K562 (cell line): ENCODE measurements around the gene ZDHHC14. TPM values are rescaled to one million over a fixed set of nuclear protein-coding genes. Genes with fewer than 3 reads are reported as not detected.

Source experiments
- ATF7 ChIP-seq: fragments of 450-650 bp; IDR thresholded peaks from 2 replicates; pipeline ENCODE4 v1.7.1; 2014; ENCODE audit warnings: mild to moderate bottlenecking, moderate library complexity
- BCOR ChIP-seq: fragments of 450-650 bp; IDR thresholded peaks from 2 replicates; pipeline ENCODE4 v1.6.1; 2016
- BMI1 ChIP-seq: fragments of 150-350 bp; IDR thresholded peaks from 2 replicates; pipeline ENCODE4 v1.6.1; 2014; ENCODE audit warnings: low read length
- DACH1 ChIP-seq: fragments of 450-650 bp; IDR thresholded peaks from 2 replicates; pipeline ENCODE4 v1.6.1; 2018; ENCODE audit not compliant: partially characterized antibody
- ELK1 ChIP-seq: sonication (generic); formaldehyde crosslinking; IDR thresholded peaks from 2 replicates; pipeline ENCODE4 v1.8.1; 2022; ENCODE audit warnings: missing genetic modification reagents
- FOXM1 ChIP-seq, 2 experiments: fragments of 450-650 bp in 1 of 2; sonication (generic) in 1 of 2; formaldehyde crosslinking in 1 of 2; IDR thresholded peaks; 2 replicates each; pipeline versions ENCODE4 v1.6.1 to v1.9.0; 2017 to 2022; ENCODE audit warnings: low read depth in 2 of 2, mild to moderate bottlenecking in 2 of 2, missing genetic modification reagents in 1 of 2, moderate library complexity in 1 of 2
- HEY1 ChIP-seq: fragments of 250-450 bp; sonication (Bioruptor Pico); IDR thresholded peaks from 2 replicates; pipeline ENCODE4 v1.5.0; 2020; ENCODE audit warnings: mild to moderate bottlenecking, moderate library complexity, borderline replicate concordance
- KAT8 ChIP-seq: fragments of 450-650 bp; IDR thresholded peaks from 2 replicates; pipeline ENCODE4 v1.6.1; 2016; ENCODE audit warnings: low read depth, mild to moderate bottlenecking
- KLF16 ChIP-seq: IDR thresholded peaks from 2 replicates; pipeline ENCODE4 v1.6.1; 2016; ENCODE audit warnings: antibody characterized with exemption
- MYNN ChIP-seq, 2 experiments: sonication (generic); formaldehyde crosslinking in 1 of 2; IDR thresholded peaks; 2 replicates each; pipeline versions ENCODE4 v1.5.0 to v1.6.1; 2016 to 2020; ENCODE audit warnings: antibody characterized with exemption in 1 of 2, missing genetic modification reagents in 1 of 2
- RBBP5 ChIP-seq: fragments of 200-600 bp; sonication (generic); IDR thresholded peaks from 2 replicates; pipeline ENCODE4 v1.6.1; 2012; ENCODE audit warnings: borderline replicate concordance, mild to moderate bottlenecking, low read length, control low read depth, inconsistent platforms; ENCODE audit not compliant: insufficient read depth, poor library complexity, severe bottlenecking
- RBM39 ChIP-seq: fragments of 200-400 bp; formaldehyde crosslinking; optimal IDR thresholded peaks from 2 replicates; pipeline ENCODE3; 2018; ENCODE audit warnings: low read depth, low read length
- TCF7 ChIP-seq: sonication (generic); IDR thresholded peaks from 2 replicates; pipeline ENCODE4 v1.6.1; 2016; ENCODE audit warnings: antibody characterized with exemption, borderline replicate concordance
- TEAD1 ChIP-seq, 2 experiments: fragments of 450-650 bp in 1 of 2; sonication (generic) in 1 of 2; formaldehyde crosslinking; IDR thresholded peaks; 2 replicates each; pipeline versions ENCODE4 v1.4.0 to v1.8.0; 2020 to 2022; ENCODE audit warnings: mild to moderate bottlenecking in 2 of 2, missing genetic modification reagents in 1 of 2
- TRIM24 ChIP-seq, 2 experiments: fragments of 450-650 bp; IDR thresholded peaks; 2 replicates each; pipeline ENCODE4 v1.6.1; 2016
- YY1 ChIP-seq, 3 experiments: IDR thresholded peaks; 2 replicates each; pipeline ENCODE4 v1.6.1; 2011; ENCODE audit warnings: low read length in 2 of 3, mild to moderate bottlenecking in 2 of 3, moderate library complexity in 2 of 3, borderline replicate concordance in 1 of 3, control low read depth in 1 of 3, low read depth in 1 of 3; ENCODE audit not compliant: insufficient read depth in 3 of 3, insufficient replicate concordance in 2 of 3, control insufficient read depth in 1 of 3, insufficient read length in 1 of 3; ENCODE audit errors: extremely low read depth in 1 of 3
- ZBTB17 ChIP-seq: fragments of 450-650 bp; formaldehyde crosslinking; IDR thresholded peaks from 2 replicates; pipeline ENCODE4 v1.4.0; 2020; ENCODE audit warnings: mild to moderate bottlenecking
- ZFP36 ChIP-seq: fragments of 150-350 bp; IDR thresholded peaks from 2 replicates; pipeline ENCODE4 v1.6.1; 2018; ENCODE audit warnings: low read length, low read depth; ENCODE audit not compliant: partially characterized antibody
- polyA plus RNA-seq, 8 experiments: library from polyadenylated mRNA; depleted of rRNA in 4 of 8; stranded (reverse) in 5 of 8; unstranded in 3 of 8; fragments of >200 nt; fragmentation: Nextera tagmentation in 2 of 8; fragmentation: Illumina TruSeq in 1 of 8; extraction: Ambion mirVana in 2 of 8; extraction: Trizol in 1 of 8; gene quantifications; 2 replicates each; pipeline versions ENCODE4 v1.2.1 to v1.2.3, GENCODE V29; 2011 to 2014; ENCODE audit warnings: inconsistent platforms in 1 of 8, missing spikeins in 1 of 8
- total RNA-seq, 7 experiments: library from RNA; depleted of rRNA in 6 of 7; stranded (reverse); fragments of >200 nt in 6 of 7; fragmentation: Illumina TruSeq in 2 of 7; extraction: Trizol in 2 of 7; gene quantifications; 2 replicates each; pipeline versions ENCODE4 v1.2.1 to v1.2.3, GENCODE V29; 2011 to 2021; ENCODE audit warnings: low replicate concordance in 1 of 7
- TF ChIP-seq, protein P1 (sequence below): fragments of 250-450 bp; sonication (Bioruptor Pico); IDR thresholded peaks from 2 replicates; pipeline ENCODE4 v1.4.0; 2020
- TF ChIP-seq, protein P2 (sequence below): IDR thresholded peaks from 2 replicates; pipeline ENCODE4 v1.6.1; 2014; ENCODE audit warnings: antibody characterized with exemption

Gene ZDHHC14
- total and polyA plus RNA-seq, 9 of the 15 experiments (the other 6 are each of a cell fraction or from before 2014, with no cell fraction given), result 0.92 to 23.1 (median 13.8) TPM

- TF ChIP-seq ATF7 (peak; percentile 71), ZFP36 (peak; percentile 50), HEY1 (CRISPR knock-in tag) (no peak), TCF7 (no peak), KAT8 (no peak), RBM39 (no peak), TRIM24 (IDR thresholded peaks at IDR 0.05) (peak in 1 of 2 experiments; percentile 27; a peak in 1 of 4 replicates), FOXM1 (IDR thresholded peaks at IDR 0.05; ENCODE audit: low read depth) (peak; percentile 85), FOXM1 (CRISPR knock-in tag; IDR thresholded peaks at IDR 0.05; ENCODE audit: low read depth) (no peak), DACH1 (peak; percentile 72), ELK1 (no peak), ZBTB17 (no peak), KLF16 (peak; percentile 89), BMI1 (no peak), MYNN (IDR thresholded peaks at IDR 0.05) (peak; percentile 86), MYNN (CRISPR knock-in tag; IDR thresholded peaks at IDR 0.05) (no peak), TEAD1 (CRISPR knock-in tag; IDR thresholded peaks at IDR 0.05) (peak; percentile 90 to 97), RBBP5 (peak; percentile 51), YY1 (IDR thresholded peaks at IDR 0.05; ENCODE audit: borderline replicate concordance in 1 of 3, control insufficient read depth in 1 of 3, extremely low read depth in 1 of 3, insufficient read depth in 3 of 3, insufficient read length in 1 of 3, insufficient replicate concordance in 2 of 3, low read depth in 1 of 3, low read length in 2 of 3) (peak in 1 of 3 experiments; percentile 69), BCOR (peak; percentile 34; the same call in 1 of the 2 replicates)
- TF ChIP-seq, protein P1, sequence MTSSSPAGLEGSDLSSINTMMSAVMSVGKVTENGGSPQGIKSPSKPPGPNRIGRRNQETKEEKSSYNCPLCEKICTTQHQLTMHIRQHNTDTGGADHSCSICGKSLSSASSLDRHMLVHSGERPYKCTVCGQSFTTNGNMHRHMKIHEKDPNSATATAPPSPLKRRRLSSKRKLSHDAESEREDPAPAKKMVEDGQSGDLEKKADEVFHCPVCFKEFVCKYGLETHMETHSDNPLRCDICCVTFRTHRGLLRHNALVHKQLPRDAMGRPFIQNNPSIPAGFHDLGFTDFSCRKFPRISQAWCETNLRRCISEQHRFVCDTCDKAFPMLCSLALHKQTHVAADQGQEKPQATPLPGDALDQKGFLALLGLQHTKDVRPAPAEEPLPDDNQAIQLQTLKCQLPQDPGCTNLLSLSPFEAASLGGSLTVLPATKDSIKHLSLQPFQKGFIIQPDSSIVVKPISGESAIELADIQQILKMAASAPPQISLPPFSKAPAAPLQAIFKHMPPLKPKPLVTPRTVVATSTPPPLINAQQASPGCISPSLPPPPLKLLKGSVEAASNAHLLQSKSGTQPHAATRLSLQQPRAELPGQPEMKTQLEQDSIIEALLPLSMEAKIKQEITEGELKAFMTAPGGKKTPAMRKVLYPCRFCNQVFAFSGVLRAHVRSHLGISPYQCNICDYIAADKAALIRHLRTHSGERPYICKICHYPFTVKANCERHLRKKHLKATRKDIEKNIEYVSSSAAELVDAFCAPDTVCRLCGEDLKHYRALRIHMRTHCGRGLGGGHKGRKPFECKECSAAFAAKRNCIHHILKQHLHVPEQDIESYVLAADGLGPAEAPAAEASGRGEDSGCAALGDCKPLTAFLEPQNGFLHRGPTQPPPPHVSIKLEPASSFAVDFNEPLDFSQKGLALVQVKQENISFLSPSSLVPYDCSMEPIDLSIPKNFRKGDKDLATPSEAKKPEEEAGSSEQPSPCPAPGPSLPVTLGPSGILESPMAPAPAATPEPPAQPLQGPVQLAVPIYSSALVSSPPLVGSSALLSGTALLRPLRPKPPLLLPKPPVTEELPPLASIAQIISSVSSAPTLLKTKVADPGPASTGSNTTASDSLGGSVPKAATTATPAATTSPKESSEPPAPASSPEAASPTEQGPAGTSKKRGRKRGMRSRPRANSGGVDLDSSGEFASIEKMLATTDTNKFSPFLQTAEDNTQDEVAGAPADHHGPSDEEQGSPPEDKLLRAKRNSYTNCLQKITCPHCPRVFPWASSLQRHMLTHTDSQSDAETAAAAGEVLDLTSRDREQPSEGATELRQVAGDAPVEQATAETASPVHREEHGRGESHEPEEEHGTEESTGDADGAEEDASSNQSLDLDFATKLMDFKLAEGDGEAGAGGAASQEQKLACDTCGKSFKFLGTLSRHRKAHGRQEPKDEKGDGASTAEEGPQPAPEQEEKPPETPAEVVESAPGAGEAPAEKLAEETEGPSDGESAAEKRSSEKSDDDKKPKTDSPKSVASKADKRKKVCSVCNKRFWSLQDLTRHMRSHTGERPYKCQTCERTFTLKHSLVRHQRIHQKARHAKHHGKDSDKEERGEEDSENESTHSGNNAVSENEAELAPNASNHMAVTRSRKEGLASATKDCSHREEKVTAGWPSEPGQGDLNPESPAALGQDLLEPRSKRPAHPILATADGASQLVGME (CRISPR knock-in tag), result no peak
- TF ChIP-seq, protein P2, sequence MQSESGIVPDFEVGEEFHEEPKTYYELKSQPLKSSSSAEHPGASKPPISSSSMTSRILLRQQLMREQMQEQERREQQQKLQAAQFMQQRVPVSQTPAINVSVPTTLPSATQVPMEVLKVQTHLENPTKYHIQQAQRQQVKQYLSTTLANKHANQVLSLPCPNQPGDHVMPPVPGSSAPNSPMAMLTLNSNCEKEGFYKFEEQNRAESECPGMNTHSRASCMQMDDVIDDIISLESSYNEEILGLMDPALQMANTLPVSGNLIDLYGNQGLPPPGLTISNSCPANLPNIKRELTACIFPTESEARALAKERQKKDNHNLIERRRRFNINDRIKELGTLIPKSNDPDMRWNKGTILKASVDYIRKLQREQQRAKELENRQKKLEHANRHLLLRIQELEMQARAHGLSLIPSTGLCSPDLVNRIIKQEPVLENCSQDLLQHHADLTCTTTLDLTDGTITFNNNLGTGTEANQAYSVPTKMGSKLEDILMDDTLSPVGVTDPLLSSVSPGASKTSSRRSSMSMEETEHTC, result peak; percentile 87
Measured at GRCh38 chr6:157392927-157393668, 12.1 kb downstream of the ZDHHC14 start (continued).
